ENCODE results near the gene SLIT3.
A peak's percentile ranks its signal among the peaks of the same experiment; 100 is the strongest.

SLIT3 gene

GRCh38 chr5:169018925-169019324, 282.0 kb downstream of the SLIT3 start (continued):
- no peak for TF ChIP-seq ZNF426 (tag by site-specific recombination; IDR thresholded peaks at IDR 0.05)
- no peak for TF ChIP-seq ZNF792 (tag by site-specific recombination; IDR thresholded peaks at IDR 0.05)
- TF ChIP-seq ZNF366 (tag by site-specific recombination; conservative IDR thresholded peaks at IDR 0.05): no peak
- no peak for TF ChIP-seq YY1 (tag by site-specific recombination; IDR thresholded peaks at IDR 0.05)
- TF ChIP-seq ZBTB7A (tag by site-specific recombination; IDR thresholded peaks at IDR 0.05; ENCODE audit: low read depth): no peak
- TF ChIP-seq ZFP41 (tag by site-specific recombination; IDR thresholded peaks at IDR 0.05; ENCODE audit: borderline replicate concordance): no peak
- TF ChIP-seq ZNF10 (tag by site-specific recombination; IDR thresholded peaks at IDR 0.05): no peak

GRCh38 chr5:169015991-169016390, 284.9 kb downstream of the SLIT3 start:
- CTCF ChIA-PET: interaction anchor here (0.7 kb wide), 1 partner anchor 32 kb away, joined by 6 read pairs; no protein-coding TSS in a partner anchor
- Histone ChIP-seq H3K4me1 (ENCODE audit: control insufficient read depth, insufficient read depth, low read length) (peaks cover 7% of the 10 kb centered on the region), H3K9me3 (ENCODE audit: control insufficient read depth, insufficient read depth, low read depth, low read length) (no peaks in the 10 kb centered on the region), H3K4me3 (ENCODE audit: low read depth, low read length) (no peak overlapping the region), H3K27ac (ENCODE audit: extremely low read depth, low read depth, low read length) (no peak overlapping the region), H3K36me3 (ENCODE audit: control insufficient read depth in 2 of 2, insufficient read depth in 1 of 2, low read length in 2 of 2) (no peaks in the 10 kb centered on the region)
- TF ChIP-seq ZNF830 (tag by site-specific recombination; IDR thresholded peaks at IDR 0.05; ENCODE audit: low read depth) (no peak), ZEB2 (tag by site-specific recombination; IDR thresholded peaks at IDR 0.05) (no peak), ZNF18 (tag by site-specific recombination; IDR thresholded peaks at IDR 0.05) (no peak), ZNF223 (tag by site-specific recombination; IDR thresholded peaks at IDR 0.05) (no peak), ZNF239 (tag by site-specific recombination; IDR thresholded peaks at IDR 0.05) (no peak), ZNF174 (tag by site-specific recombination; IDR thresholded peaks at IDR 0.05) (no peak), KLF10 (tag by site-specific recombination; IDR thresholded peaks at IDR 0.05) (no peak), KLF16 (tag by site-specific recombination; IDR thresholded peaks at IDR 0.05) (no peak), PRDM4 (tag by site-specific recombination; IDR thresholded peaks at IDR 0.05) (no peak)
- POLR2A ChIA-PET: no interaction called here

GRCh38 chr5:169013846-169014245, 287.1 kb downstream of the SLIT3 start:
- POLR2A ChIA-PET: no interaction called here
- CTCF ChIA-PET: interaction anchor here (0.6 to 0.9 kb wide), 3 partner anchors 20 to 288 kb away, joined by 3 read pairs; partner anchors contain the start of gene SLIT3
- no peak overlapping the region for H3K27ac ChIP-seq (ENCODE audit: extremely low read depth, low read depth, low read length)

GRCh38 chr5:169013208-169013728, 287.7 kb downstream of the SLIT3 start:
- no peaks in the 10 kb centered on the region for H3K36me3 ChIP-seq (ENCODE audit: control insufficient read depth in 2 of 2, insufficient read depth in 1 of 2, low read length in 2 of 2)
- peaks cover 10% of the 10 kb centered on the region for H3K4me1 ChIP-seq (ENCODE audit: control insufficient read depth, insufficient read depth, low read length)
- H3K27ac ChIP-seq (ENCODE audit: extremely low read depth, low read depth, low read length): no peak overlapping the region
- no peaks in the 10 kb centered on the region for H3K9me3 ChIP-seq (ENCODE audit: control insufficient read depth, insufficient read depth, low read depth, low read length)
- no peak overlapping the region for H3K4me3 ChIP-seq (ENCODE audit: low read depth, low read length)
- ChIA-PET CTCF (interaction anchor here (0.6 to 0.9 kb wide), 2 partner anchors 34 to 288 kb away, joined by 3 read pairs; partner anchors contain the start of gene SLIT3), POLR2A (interaction anchor here (0.9 kb wide), 1 partner anchor 9 kb away, joined by 4 read pairs; no protein-coding TSS in a partner anchor)
- TF ChIP-seq ZNF248 (tag by site-specific recombination; IDR thresholded peaks at IDR 0.05) (no peak), ZNF426 (tag by site-specific recombination; IDR thresholded peaks at IDR 0.05) (no peak), OSR2 (tag by site-specific recombination; IDR thresholded peaks at IDR 0.05) (0 out of 2 replicates have a peak, but pooled peaks have one; percentile 22), ZNF133 (tag by site-specific recombination; IDR thresholded peaks at IDR 0.05) (no peak), ZFHX2 (tag by site-specific recombination; conservative IDR thresholded peaks at IDR 0.05) (peak; percentile 67), PATZ1 (tag by site-specific recombination; IDR thresholded peaks at IDR 0.05) (0 out of 2 replicates have a peak, but pooled peaks have one; percentile 17), SCRT1 (tag by site-specific recombination; IDR thresholded peaks at IDR 0.05; ENCODE audit: borderline replicate concordance) (no peak), ZBTB8A (tag by site-specific recombination; IDR thresholded peaks at IDR 0.05) (peak; percentile 68)

More at GRCh38 chr5:169013846-169014245, 287.1 kb downstream of the SLIT3 start:
- Histone ChIP-seq H3K9me3 (ENCODE audit: control insufficient read depth, insufficient read depth, low read depth, low read length) (no peaks in the 10 kb centered on the region), H3K4me1 (ENCODE audit: control insufficient read depth, insufficient read depth, low read length) (peaks cover 10% of the 10 kb centered on the region), H3K36me3 (ENCODE audit: control insufficient read depth in 2 of 2, insufficient read depth in 1 of 2, low read length in 2 of 2) (no peaks in the 10 kb centered on the region), H3K4me3 (ENCODE audit: low read depth, low read length) (no peak overlapping the region)
- TF ChIP-seq GLIS1 (tag by site-specific recombination; IDR thresholded peaks at IDR 0.05) (no peak), TRIM28 (IDR thresholded peaks at IDR 0.05; ENCODE audit: borderline replicate concordance, low read length) (peak; percentile 71), ZSCAN30 (tag by site-specific recombination; IDR thresholded peaks at IDR 0.05) (peak; percentile 52; the same call in 1 of the 2 replicates)
